Mesodermal cell (in vitro differentiated cells): ENCODE results near the gene EPHB2.

Source experiments
- H3K27ac ChIP-seq: 2 replicates; pipeline ENCODE4 v1.7.0; 2013; ENCODE audit warnings: mild to moderate bottlenecking, low read depth, low read length, moderate library complexity; ENCODE audit not compliant: severe bottlenecking
- H3K36me3 ChIP-seq: 2 replicates; pipeline ENCODE4 v1.7.1; 2013; ENCODE audit warnings: mild to moderate bottlenecking, low read length, moderate library complexity; ENCODE audit not compliant: control insufficient read depth, insufficient read depth
- H3K4me1 ChIP-seq: one replicate; pipeline ENCODE4 v1.7.1; 2013; ENCODE audit warnings: mild to moderate bottlenecking, low read length; ENCODE audit not compliant: insufficient read depth, control insufficient read depth, poor library complexity, severe bottlenecking
- H3K4me3 ChIP-seq: 2 replicates; pipeline ENCODE4 v1.7.0; 2013; ENCODE audit warnings: low read length, control low read depth, mild to moderate bottlenecking; ENCODE audit not compliant: insufficient read depth, poor library complexity, severe bottlenecking; ENCODE audit errors: extremely low read depth
- H3K9me3 ChIP-seq: 2 replicates; pipeline ENCODE4 v1.7.1; 2013; ENCODE audit warnings: mild to moderate bottlenecking, low read length, moderate library complexity; ENCODE audit not compliant: control insufficient read depth
- WGBS, 2 experiments: methylation state at CpG; one replicate each; pipeline ENCODE4 v1.1.5; 2013; ENCODE audit warnings: missing lambda C conversion rate in 2 of 2; ENCODE audit not compliant: insufficient coverage in 2 of 2; 5-methylcytosine and 5-hydroxymethylcytosine counted together

Gene EPHB2

GRCh38 chr1:22883406-22883805, 172.8 kb downstream of the EPHB2 start:
- H3K9me3 ChIP-seq = no peaks in the 10 kb centered on the region
- 79 to 80% methylated on average over 11 of the region's 11 CpGs for WGBS, 2 experiments
- H3K36me3 ChIP-seq = no peaks in the 10 kb centered on the region
- no peak overlapping the region for H3K27ac ChIP-seq
- peaks cover 7% of the 10 kb centered on the region for H3K4me1 ChIP-seq
- no peak overlapping the region for H3K4me3 ChIP-seq

- H3K4me3 ChIP-seq = no peak overlapping the region
- peaks cover 3% of the 10 kb centered on the region for H3K4me1 ChIP-seq
- no peak overlapping the region for H3K27ac ChIP-seq
- WGBS, 2 experiments = 82 to 85% methylated on average over 12 to 13 of the region's 16 CpGs
- no peaks in the 10 kb centered on the region for H3K36me3 ChIP-seq
- no peaks in the 10 kb centered on the region for H3K9me3 ChIP-seq
Measured at GRCh38 chr1:22884806-22885530, 174.3 kb downstream of the EPHB2 start.

GRCh38 chr1:22886211-22886610, 175.6 kb downstream of the EPHB2 start:
- Histone ChIP-seq H3K4me1 (no peaks in the 10 kb centered on the region), H3K36me3 (no peaks in the 10 kb centered on the region), H3K9me3 (no peaks in the 10 kb centered on the region), H3K27ac (no peak overlapping the region), H3K4me3 (no peak overlapping the region)
- WGBS, 2 experiments = 75 to 100% methylated on average over 4 to 5 of the region's 6 CpGs

GRCh38 chr1:22887491-22887890, 176.9 kb downstream of the EPHB2 start:
- Histone ChIP-seq H3K4me1 (no peaks in the 10 kb centered on the region), H3K9me3 (no peaks in the 10 kb centered on the region), H3K4me3 (no peak overlapping the region), H3K36me3 (peaks cover under 1% of the 10 kb centered on the region), H3K27ac (no peak overlapping the region)
- WGBS, 2 experiments = 89 to 97% methylated on average over 4 to 6 of the region's 7 CpGs

GRCh38 chr1:22888320-22889075, 177.9 kb downstream of the EPHB2 start:
- no peaks in the 10 kb centered on the region for H3K4me1 ChIP-seq
- H3K9me3 ChIP-seq = peaks cover 4% of the 10 kb centered on the region
- H3K4me3 ChIP-seq = no peak overlapping the region
- H3K36me3 ChIP-seq = peaks cover 11% of the 10 kb centered on the region
- 67 to 85% methylated on average over 3 to 5 of the region's 8 CpGs for WGBS, 2 experiments
- H3K27ac ChIP-seq = no peak overlapping the region

GRCh38 chr1:22889213-22889827, 178.7 kb downstream of the EPHB2 start:
- Histone ChIP-seq H3K4me1 (no peaks in the 10 kb centered on the region), H3K4me3 (no peak overlapping the region), H3K36me3 (peaks cover 11% of the 10 kb centered on the region), H3K9me3 (peaks cover 4% of the 10 kb centered on the region), H3K27ac (no peak overlapping the region)
- WGBS, 2 experiments = 72 to 100% methylated on average over 2 to 3 of the region's 3 CpGs

- H3K36me3 ChIP-seq = peaks cover 11% of the 10 kb centered on the region
- H3K4me1 ChIP-seq = no peaks in the 10 kb centered on the region
- 94 to 97% methylated on average over 12 to 13 of the region's 13 CpGs for WGBS, 2 experiments
- peaks cover 4% of the 10 kb centered on the region for H3K9me3 ChIP-seq
- H3K27ac ChIP-seq = no peak overlapping the region
- no peak overlapping the region for H3K4me3 ChIP-seq
Measured at GRCh38 chr1:22892789-22893188, 182.2 kb downstream of the EPHB2 start.

GRCh38 chr1:22893292-22893691, 182.7 kb downstream of the EPHB2 start:
- WGBS, 2 experiments = 57% methylated on average over 3 of the region's 3 CpGs; no CpG with 5 or more reads in 1 of the 2 experiments
- Histone ChIP-seq H3K4me3 (no peak overlapping the region), H3K36me3 (peaks cover 11% of the 10 kb centered on the region), H3K4me1 (no peaks in the 10 kb centered on the region), H3K27ac (no peak overlapping the region), H3K9me3 (peaks cover 4% of the 10 kb centered on the region)

GRCh38 chr1:22895357-22895756, 184.7 kb downstream of the EPHB2 start:
- H3K36me3 ChIP-seq = peaks cover 11% of the 10 kb centered on the region
- no peaks in the 10 kb centered on the region for H3K4me1 ChIP-seq
- WGBS, 2 experiments = 92 to 95% methylated on average over 4 to 8 of the region's 9 CpGs
- H3K9me3 ChIP-seq = peaks cover 4% of the 10 kb centered on the region
- no peak overlapping the region for H3K4me3 ChIP-seq
- H3K27ac ChIP-seq = no peak overlapping the region

GRCh38 chr1:22896184-22896583, 185.5 kb downstream of the EPHB2 start:
- Histone ChIP-seq H3K9me3 (peaks cover 4% of the 10 kb centered on the region), H3K4me3 (no peak overlapping the region), H3K27ac (no peak overlapping the region), H3K4me1 (no peaks in the 10 kb centered on the region), H3K36me3 (peaks cover 11% of the 10 kb centered on the region)
- 91 to 93% methylated on average over 6 to 7 of the region's 7 CpGs for WGBS, 2 experiments
